ENCODE results near the gene HYLS1.
A peak's percentile ranks its signal among the peaks of the same experiment; 100 is the strongest.
"Not testable (repeated sequence)": the region's sequence is repeated elsewhere in the genome, so short reads cannot be mapped to it uniquely, and the experiment has no call there.

Gene HYLS1, protein sequence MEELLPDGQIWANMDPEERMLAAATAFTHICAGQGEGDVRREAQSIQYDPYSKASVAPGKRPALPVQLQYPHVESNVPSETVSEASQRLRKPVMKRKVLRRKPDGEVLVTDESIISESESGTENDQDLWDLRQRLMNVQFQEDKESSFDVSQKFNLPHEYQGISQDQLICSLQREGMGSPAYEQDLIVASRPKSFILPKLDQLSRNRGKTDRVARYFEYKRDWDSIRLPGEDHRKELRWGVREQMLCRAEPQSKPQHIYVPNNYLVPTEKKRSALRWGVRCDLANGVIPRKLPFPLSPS

DNA sequence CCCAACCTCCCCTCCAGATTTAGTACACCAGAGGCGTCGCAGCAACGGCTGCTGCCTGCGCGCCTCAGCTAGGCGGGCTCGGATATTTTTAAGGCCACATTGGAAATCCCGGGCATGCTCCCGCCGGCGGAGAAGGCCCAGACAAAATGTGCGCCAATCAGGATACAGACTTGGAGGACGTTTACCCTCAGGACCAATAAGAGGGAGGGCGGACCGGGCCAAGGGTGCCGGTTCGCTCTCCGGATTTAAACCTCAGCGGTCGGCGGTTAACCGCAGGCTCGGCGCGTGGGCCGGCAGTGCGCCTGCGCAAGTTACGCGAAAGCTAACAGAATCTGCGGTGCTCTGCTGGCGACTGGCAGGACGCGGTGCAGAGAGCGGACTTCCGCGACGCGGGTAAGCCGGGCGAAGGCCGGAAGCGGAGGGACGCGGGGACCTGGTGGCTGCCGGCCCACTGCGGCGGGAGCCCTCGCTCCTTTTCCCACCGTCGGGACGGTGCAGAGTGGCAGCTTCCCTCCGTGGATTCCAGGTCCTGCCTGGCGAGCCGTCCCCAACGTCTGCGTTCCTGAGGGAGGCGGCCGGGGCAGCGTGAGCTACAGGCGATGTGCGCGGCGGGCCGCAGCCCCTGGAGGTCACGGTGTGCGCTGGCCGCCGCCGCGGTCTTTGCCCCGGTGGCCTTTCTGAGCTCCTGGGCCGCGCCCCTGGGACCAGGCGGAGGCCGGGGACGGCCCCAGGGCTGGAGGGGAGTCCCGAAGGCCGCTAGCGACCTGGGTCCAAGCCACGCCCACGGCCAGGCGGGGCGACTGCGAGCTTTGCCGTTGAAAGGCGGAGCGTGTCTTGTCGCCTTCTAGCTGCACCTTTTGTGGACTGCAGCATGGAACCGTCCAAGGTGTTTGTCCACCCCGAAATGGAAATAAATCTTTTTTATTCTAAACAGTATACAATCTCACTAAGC lies at the start of gene HYLS1:
Gene HYLS1 (plus strand): TSS at position 296 of the 952 bp plus-strand sequence. CDS start 11,701 bp downstream, outside the sequence.
- peak within 1 kb of the TSS; percentile 88 for H3K4me3 ChIP-seq (ENCODE audit: low read length)
- TF ChIP-seq, protein P1, sequence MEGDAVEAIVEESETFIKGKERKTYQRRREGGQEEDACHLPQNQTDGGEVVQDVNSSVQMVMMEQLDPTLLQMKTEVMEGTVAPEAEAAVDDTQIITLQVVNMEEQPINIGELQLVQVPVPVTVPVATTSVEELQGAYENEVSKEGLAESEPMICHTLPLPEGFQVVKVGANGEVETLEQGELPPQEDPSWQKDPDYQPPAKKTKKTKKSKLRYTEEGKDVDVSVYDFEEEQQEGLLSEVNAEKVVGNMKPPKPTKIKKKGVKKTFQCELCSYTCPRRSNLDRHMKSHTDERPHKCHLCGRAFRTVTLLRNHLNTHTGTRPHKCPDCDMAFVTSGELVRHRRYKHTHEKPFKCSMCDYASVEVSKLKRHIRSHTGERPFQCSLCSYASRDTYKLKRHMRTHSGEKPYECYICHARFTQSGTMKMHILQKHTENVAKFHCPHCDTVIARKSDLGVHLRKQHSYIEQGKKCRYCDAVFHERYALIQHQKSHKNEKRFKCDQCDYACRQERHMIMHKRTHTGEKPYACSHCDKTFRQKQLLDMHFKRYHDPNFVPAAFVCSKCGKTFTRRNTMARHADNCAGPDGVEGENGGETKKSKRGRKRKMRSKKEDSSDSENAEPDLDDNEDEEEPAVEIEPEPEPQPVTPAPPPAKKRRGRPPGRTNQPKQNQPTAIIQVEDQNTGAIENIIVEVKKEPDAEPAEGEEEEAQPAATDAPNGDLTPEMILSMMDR (conservative IDR thresholded peaks at IDR 0.05; ENCODE audit: low read length): peak; percentile 40
- peak; percentile 98 for DNase-seq (ENCODE audit: low read depth)

DNA sequence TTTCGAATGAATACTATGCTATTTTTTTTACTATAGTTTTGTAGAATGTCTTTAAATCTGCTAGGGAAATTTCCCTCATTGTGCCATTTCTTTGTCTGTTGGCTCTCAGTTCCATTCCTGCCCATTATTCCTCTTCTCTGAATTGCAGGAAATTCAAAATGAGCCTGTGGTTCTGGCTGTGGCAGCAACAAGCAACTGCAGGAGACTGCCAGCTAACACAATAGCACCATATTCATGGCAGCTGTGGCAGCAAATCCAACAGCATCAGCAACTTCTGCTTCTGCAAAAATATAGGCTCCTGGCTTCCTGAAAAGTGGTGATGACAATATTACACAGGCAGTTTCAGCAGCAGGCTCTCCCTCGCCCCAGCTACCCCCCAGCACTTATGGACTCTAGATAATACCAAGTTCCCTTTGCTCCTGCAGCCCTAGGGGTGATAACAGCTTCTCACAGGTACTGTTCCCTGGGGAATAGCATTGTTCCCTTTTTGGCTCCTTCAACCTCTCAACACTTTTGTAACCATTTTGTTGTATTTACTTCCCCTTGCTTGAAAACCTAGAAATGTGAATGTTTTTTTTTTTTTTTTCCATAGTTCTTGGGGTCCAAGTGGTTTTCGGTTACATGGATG lies 45.0 kb upstream of the HYLS1 start:
- no peak overlapping the region for H3K4me3 ChIP-seq (ENCODE audit: low read length)
- DNase-seq (ENCODE audit: low read depth): no peak
- TF ChIP-seq, protein P1 (conservative IDR thresholded peaks at IDR 0.05; ENCODE audit: low read length): no peak

DNA sequence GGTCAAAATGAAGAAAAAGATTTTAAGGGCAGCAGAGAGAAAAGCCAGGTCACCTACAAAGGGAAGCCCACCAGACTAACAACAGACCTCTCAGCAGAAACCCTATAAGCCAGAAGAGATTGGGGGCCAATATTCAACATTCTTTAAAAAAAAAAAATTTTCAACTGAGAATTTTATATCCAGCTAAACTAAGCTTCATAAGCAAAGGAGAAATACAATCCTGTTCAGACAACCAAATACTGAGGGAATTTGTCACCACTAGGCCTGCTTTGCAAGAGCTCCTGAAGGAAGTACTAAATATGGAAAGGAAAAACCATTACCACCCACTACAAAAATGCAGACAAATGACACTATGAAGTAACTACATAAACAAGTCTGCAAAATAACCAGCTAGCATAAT lies 41.3 kb upstream of the HYLS1 start:
- DNase-seq (ENCODE audit: low read depth): no peak
- TF ChIP-seq, protein P1 (conservative IDR thresholded peaks at IDR 0.05; ENCODE audit: low read length): no peak
- no peak overlapping the region for H3K4me3 ChIP-seq (ENCODE audit: low read length)

DNA sequence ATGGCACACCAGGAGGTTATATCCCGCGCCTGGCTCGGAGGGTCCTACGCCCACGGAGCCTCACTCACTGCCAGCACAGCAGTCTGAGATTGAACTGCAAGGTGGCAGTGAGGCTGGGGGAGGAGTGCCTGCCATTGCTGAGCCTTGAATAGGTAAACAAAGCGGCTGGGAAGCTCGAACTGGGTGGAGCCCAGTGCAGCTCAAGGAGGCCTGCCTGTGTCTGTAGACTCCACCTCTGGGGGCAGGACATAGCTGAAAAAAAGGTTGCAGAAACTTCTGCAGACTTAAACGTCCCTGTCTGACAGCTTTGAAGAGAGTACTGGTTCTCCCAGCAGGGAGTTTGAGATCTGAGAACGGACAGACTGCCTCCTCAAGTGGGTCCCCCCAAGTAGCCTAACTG lies 29.8 kb upstream of the HYLS1 start:
- DNase-seq (ENCODE audit: low read depth); H3K4me3 ChIP-seq (ENCODE audit: low read length): not testable (repeated sequence)

DNA sequence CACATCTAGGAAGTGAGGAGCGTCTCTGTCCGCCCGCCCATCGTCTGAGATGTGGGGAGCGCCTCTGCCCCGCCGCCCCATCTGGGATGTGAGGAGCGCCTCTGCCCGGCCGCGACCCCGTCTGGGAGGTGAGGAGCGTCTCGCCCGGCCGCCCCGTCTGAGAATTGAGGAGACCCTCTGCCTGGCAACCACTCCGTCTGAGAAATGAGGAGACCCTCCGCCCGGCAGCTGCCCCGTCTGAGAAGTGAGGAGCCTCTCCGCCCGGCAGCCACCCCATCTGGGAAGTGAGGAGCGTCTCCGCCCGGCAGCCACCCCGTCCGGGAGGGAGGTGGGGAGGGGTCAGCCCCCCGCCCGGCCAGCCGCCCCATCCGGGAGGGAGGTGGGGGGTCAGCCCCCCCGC lies 24.7 kb upstream of the HYLS1 start:
- not testable (repeated sequence) for H3K4me3 ChIP-seq (ENCODE audit: low read length); DNase-seq (ENCODE audit: low read depth)

DNA sequence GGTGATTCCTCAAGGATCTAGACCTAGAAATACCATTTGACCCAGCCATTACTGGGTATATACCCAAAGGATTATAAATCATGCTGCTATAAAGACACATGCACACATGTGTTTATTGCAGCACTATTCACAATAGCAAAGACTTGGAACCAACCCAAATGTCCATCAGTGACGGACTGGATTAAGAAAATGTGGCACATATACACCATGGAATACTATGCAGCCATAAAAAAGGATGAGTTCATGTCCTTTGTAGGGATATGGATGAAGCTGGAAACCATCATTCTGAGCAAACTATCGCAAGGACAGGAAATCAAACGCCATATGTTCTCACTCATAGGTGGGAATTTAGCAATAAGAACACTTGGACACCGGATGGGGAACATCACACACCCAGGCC lies 22.1 kb upstream of the HYLS1 start:
- H3K4me3 ChIP-seq (ENCODE audit: low read length); DNase-seq (ENCODE audit: low read depth): not testable (repeated sequence)

DNA sequence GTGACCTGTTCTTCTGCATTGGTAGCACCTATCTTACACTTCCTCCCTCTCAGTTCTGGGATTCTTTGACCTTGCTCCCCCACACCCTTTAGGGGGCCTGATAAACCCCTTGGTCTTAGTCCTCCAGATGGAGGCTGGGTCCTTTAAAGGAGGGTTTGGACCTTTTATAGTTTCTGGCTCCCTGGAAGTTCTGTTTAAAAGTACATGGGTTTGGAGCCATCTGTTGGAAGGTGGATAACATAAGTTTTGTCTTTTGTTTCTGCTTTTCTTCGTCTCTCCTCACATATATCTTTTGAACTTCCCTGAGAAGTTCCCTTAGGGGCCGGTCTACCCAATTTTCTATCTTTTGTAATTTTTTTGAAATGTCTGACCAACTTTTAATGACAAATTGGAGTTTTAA lies 17.9 kb upstream of the HYLS1 start:
- no peak overlapping the region for H3K4me3 ChIP-seq (ENCODE audit: low read length)
- TF ChIP-seq, protein P1 (conservative IDR thresholded peaks at IDR 0.05; ENCODE audit: low read length): no peak
- no peak for DNase-seq (ENCODE audit: low read depth)

DNA sequence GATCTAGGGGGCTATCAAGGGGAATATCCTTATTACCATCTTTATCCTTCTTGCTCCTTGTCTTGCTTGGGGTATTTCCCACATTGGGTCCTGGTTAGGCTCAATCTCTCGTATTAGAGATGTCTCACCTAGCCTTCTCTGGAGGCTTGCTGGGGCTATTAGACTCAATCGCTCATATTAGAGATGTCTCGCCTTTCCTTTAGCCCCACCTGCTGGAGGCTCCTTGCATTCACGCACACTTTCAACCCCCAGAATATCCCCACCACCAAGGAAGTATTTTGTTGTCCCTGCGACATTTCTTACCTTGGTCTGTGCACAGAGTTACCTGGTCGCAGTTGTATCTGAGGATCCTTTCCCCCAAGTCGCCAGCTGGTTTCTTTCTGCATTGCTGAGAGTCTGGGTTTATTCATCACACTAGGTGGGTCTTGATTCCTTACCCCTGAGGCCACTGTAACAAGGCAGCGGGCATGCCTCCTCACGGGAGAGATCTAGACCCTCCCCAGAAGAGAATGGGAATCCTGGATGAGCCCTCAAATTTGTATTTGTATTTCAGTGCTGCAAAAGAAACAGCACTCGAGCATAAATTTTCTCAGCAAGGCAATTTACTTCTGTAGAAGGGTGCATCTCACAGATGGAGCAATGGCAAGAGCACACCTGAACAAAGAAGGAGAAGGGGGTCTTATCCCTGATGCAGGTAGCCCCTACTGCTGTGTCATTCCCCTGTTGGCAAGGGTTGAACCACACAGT lies 15.9 kb upstream of the HYLS1 start:
- DNase-seq (ENCODE audit: low read depth): peak; percentile 29
- H3K4me3 ChIP-seq (ENCODE audit: low read length): no peak overlapping the region
- TF ChIP-seq, protein P1 (conservative IDR thresholded peaks at IDR 0.05; ENCODE audit: low read length): peak; percentile 66
